Stomach (tissue), 4 donors: ENCODE measurements around the gene GNL1.

Experiments
- EP300 ChIP-seq: sonication (generic); formaldehyde crosslinking; IDR thresholded peaks from one replicate; pipeline ENCODE4 v1.6.1; 2017; ENCODE audit warnings: antibody characterized with exemption
- POLR2AphosphoS5 ChIP-seq, 3 donors: sonication (generic); formaldehyde crosslinking; IDR thresholded peaks; one replicate each; pipeline ENCODE4 v1.6.1; 2016; ENCODE audit warnings: antibody characterized with exemption in 3 of 3
- TF ChIP-seq, protein P1 (sequence below), 7 experiments: fragments of 450-650 bp in 4 of 7; fragments of 200-600 bp in 3 of 7; sonication (generic) in 3 of 7; IDR thresholded peaks; one replicate each; pipeline ENCODE4 v1.5.1; 2016 to 2019; ENCODE audit warnings: antibody characterized with exemption in 7 of 7, control low read depth in 2 of 7, mild to moderate bottlenecking in 1 of 7

DNA sequence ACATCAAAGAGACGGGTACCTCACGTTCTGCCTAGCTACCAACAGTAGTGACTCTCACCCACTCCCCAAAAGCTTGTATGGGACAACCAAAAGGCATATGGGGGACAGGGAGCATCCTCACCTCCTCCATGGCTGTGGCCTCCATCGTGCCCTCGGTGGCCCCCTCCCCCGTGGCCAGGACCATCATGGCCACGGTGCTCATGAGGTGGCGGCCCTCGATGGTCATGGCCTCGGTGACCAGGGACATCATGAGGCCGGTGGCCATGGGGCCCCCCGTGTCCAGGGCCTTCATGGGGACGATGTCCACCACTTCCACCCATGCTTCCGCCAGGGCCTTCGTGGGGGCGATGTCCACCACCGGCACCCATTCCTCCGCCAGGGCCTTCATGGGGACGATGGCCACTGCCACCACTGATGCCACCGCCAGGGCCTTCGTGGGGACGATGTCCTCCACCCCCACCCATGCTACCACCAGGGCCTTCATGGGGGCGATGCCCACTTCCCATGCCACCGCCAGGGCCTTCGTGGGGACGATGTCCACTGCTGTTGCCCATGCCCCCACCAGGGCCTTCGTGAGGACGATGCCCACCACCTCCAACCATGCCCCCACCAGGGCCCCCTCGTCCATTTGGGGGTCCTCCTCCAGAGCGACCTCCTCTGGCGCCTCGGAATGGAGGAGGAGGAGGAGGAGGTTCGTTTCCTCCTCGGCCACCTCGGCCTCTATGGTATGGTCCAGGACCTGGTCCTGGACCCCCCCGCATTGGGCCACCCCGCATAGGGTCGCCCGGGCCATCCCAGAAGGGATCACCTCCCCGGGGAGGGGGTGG, 45.7 kb upstream of the GNL1 start:
- TF ChIP-seq, protein P1, sequence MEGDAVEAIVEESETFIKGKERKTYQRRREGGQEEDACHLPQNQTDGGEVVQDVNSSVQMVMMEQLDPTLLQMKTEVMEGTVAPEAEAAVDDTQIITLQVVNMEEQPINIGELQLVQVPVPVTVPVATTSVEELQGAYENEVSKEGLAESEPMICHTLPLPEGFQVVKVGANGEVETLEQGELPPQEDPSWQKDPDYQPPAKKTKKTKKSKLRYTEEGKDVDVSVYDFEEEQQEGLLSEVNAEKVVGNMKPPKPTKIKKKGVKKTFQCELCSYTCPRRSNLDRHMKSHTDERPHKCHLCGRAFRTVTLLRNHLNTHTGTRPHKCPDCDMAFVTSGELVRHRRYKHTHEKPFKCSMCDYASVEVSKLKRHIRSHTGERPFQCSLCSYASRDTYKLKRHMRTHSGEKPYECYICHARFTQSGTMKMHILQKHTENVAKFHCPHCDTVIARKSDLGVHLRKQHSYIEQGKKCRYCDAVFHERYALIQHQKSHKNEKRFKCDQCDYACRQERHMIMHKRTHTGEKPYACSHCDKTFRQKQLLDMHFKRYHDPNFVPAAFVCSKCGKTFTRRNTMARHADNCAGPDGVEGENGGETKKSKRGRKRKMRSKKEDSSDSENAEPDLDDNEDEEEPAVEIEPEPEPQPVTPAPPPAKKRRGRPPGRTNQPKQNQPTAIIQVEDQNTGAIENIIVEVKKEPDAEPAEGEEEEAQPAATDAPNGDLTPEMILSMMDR (IDR thresholded peaks at IDR 0.05): no peak
- TF ChIP-seq EP300 (no peak), POLR2AphosphoS5 (IDR thresholded peaks at IDR 0.05) (peak in 2 of 3 donors; percentile 1 to 9)
